ENCODE measurements around the gene CBLC. TPM values are rescaled to one million over a fixed set of nuclear protein-coding genes. Genes with fewer than 3 reads are reported as not detected.

The CBLC gene
- total RNA-seq, 3 donors from 2014 or later (not counting 1 experiment from before 2014, with no cell fraction given), result not detected

DNA sequence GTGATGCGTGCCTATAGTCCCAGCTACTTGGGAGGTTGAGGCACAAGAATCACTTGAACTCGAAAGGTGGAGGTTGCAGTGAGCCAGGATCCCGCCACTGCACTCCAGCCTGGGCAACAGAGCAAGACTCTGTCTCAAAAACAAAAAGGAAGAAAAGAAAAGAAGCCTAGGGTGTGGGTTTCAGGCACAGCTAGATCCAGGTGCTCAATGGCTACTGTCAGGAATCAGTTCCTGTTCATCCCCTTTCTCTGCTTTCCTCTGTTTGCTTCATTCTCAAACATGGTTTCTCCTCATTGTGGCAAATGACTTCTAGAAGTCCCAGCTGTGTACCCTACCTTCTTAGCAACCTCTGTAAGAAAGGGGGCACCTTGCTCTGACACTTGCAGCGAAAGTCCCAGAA is 5.9 kb downstream of the CBLC start:
- H3K4me3 Mint-ChIP-seq, result no peak overlapping the region
- Histone ChIP-seq H3K36me3 (ENCODE audit: control insufficient read depth, insufficient read depth, low read length) (no peaks in the 10 kb centered on the region), H3K9me3 (ENCODE audit: control insufficient read depth, insufficient read depth, low read length) (no peaks in the 10 kb centered on the region), H3K4me1 (ENCODE audit: control insufficient read depth, insufficient read depth, low read length) (peaks cover 6% of the 10 kb centered on the region), H3K27me3 (ENCODE audit: control insufficient read depth, insufficient read depth, low read length) (no peaks in the 10 kb centered on the region), H3K27ac (ENCODE audit: low read length) (no peak overlapping the region), H3K4me3 (ENCODE audit: low read length) (no peak overlapping the region)
- TF ChIP-seq, protein P1, sequence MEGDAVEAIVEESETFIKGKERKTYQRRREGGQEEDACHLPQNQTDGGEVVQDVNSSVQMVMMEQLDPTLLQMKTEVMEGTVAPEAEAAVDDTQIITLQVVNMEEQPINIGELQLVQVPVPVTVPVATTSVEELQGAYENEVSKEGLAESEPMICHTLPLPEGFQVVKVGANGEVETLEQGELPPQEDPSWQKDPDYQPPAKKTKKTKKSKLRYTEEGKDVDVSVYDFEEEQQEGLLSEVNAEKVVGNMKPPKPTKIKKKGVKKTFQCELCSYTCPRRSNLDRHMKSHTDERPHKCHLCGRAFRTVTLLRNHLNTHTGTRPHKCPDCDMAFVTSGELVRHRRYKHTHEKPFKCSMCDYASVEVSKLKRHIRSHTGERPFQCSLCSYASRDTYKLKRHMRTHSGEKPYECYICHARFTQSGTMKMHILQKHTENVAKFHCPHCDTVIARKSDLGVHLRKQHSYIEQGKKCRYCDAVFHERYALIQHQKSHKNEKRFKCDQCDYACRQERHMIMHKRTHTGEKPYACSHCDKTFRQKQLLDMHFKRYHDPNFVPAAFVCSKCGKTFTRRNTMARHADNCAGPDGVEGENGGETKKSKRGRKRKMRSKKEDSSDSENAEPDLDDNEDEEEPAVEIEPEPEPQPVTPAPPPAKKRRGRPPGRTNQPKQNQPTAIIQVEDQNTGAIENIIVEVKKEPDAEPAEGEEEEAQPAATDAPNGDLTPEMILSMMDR (IDR thresholded peaks at IDR 0.05), result no peak
- ATAC-seq (no peak), DNase-seq (no peak)
- 97% methylated on average over 4 of the region's 4 CpGs for WGBS (ENCODE audit: insufficient coverage)
- intact Hi-C loops (cut with micrococcal nuclease), result loop anchor here (5.0 kb wide), 1 partner anchor 554 kb away; no protein-coding TSS in a partner anchor
- no peaks in the 10 kb centered on the region for H3K36me3 Mint-ChIP-seq
- no peaks in the 10 kb centered on the region for H3K9me3 Mint-ChIP-seq
- H3K27ac Mint-ChIP-seq, result no peak overlapping the region
- peaks cover 0 to 6% of the 10 kb centered on the region in 2 donors for H3K4me1 Mint-ChIP-seq
- H3K27me3 Mint-ChIP-seq (ENCODE audit: low read depth in 2 of 2), result peaks cover 6 to 10% of the 10 kb centered on the region in 2 donors

DNA sequence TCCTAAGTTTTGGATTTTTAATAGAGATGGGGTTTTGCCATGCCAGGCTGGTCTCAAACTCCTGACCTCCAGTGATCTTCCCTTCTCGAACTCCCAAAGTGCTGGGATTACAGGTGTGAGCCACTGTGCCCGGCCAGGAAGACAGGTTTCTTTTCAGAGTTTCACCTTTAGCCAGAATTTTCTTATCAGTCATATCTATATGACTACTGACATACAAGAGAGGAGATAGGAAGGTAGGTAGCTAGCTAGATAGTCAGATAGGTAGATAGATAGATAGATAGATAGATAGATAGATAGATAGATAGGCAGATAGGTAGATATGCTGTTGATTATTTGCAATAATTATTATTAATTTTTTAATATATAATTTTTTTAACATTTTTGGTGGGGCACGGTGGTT is 7.6 kb downstream of the CBLC start:
- Mint-ChIP-seq H3K27ac (no peak overlapping the region), H3K27me3 (ENCODE audit: low read depth in 2 of 2) (peaks cover 6% of the 10 kb centered on the region in 2 donors), H3K4me3 (no peak overlapping the region), H3K9me3 (no peaks in the 10 kb centered on the region), H3K4me1 (peaks cover 0 to 6% of the 10 kb centered on the region in 2 donors), H3K36me3 (no peaks in the 10 kb centered on the region)
- Histone ChIP-seq H3K27me3 (ENCODE audit: control insufficient read depth, insufficient read depth, low read length) (no peaks in the 10 kb centered on the region), H3K27ac (ENCODE audit: low read length) (no peak overlapping the region), H3K4me1 (ENCODE audit: control insufficient read depth, insufficient read depth, low read length) (peaks cover 6% of the 10 kb centered on the region), H3K9me3 (ENCODE audit: control insufficient read depth, insufficient read depth, low read length) (no peaks in the 10 kb centered on the region), H3K4me3 (ENCODE audit: low read length) (no peak overlapping the region), H3K36me3 (ENCODE audit: control insufficient read depth, insufficient read depth, low read length) (no peaks in the 10 kb centered on the region)
- 91% methylated on average over 3 of the region's 3 CpGs for WGBS (ENCODE audit: insufficient coverage)
- TF ChIP-seq, protein P1 (IDR thresholded peaks at IDR 0.05), result no peak
- DNase-seq (no peak), ATAC-seq (no peak)
- intact Hi-C loops (cut with micrococcal nuclease), result no loop called here

DNA sequence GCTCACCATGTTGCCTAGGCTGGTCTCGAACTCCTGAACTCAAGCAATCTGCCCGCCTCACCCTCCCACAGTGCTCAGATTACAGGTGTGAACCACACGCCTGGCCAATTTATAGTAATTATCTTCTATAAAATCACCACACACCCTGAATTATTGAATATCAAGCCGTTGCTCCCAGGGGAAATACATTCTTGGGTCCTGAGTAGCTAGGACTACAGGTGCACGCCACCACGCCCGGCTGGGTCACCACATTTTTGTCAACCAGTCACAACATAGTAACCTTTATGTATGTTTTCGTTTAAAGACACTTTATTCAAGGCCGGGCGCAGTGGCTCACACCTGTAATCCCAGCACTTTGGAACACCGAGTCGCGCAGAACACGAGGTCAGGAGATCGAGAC is 8.3 kb downstream of the CBLC start:
- H3K4me3 ChIP-seq (ENCODE audit: low read length), result no peak overlapping the region
- Mint-ChIP-seq H3K27me3 (ENCODE audit: low read depth in 2 of 2) (peaks cover 6% of the 10 kb centered on the region in 2 donors), H3K27ac (no peak overlapping the region), H3K9me3 (no peaks in the 10 kb centered on the region), H3K4me3 (no peak overlapping the region), H3K4me1 (peaks cover 0 to 6% of the 10 kb centered on the region in 2 donors), H3K36me3 (no peaks in the 10 kb centered on the region)
- H3K4me1 ChIP-seq (ENCODE audit: control insufficient read depth, insufficient read depth, low read length), result peaks cover 6% of the 10 kb centered on the region
- TF ChIP-seq, protein P1 (IDR thresholded peaks at IDR 0.05), result no peak
- ATAC-seq, result no peak
- H3K27ac ChIP-seq (ENCODE audit: low read length), result no peak overlapping the region
- 92% methylated on average over 15 of the region's 15 CpGs for WGBS (ENCODE audit: insufficient coverage)
- H3K9me3 ChIP-seq (ENCODE audit: control insufficient read depth, insufficient read depth, low read length), result no peaks in the 10 kb centered on the region
- intact Hi-C loops (cut with micrococcal nuclease), result no loop called here
- DNase-seq, result no peak
- H3K36me3 ChIP-seq (ENCODE audit: control insufficient read depth, insufficient read depth, low read length), result no peaks in the 10 kb centered on the region
- H3K27me3 ChIP-seq (ENCODE audit: control insufficient read depth, insufficient read depth, low read length), result no peaks in the 10 kb centered on the region

DNA sequence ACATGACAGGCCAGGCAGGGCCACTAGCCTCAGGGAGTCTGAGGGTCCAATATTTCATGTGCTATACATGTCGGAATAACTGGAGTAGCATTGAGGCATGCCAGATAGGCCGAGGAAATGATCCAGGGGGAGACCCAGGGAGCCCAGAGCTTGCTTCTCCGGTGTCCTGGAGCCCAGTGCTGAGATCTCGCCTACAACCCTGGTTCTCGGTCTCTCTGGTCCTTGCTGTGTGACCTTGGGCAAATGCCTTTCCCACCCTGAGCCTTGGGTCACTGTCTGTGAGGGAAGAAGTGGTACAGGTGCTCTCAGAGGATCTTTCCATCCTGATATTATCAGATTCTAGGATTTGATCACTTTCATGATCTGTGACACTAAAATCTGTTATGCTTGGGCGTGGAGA is 11.3 kb downstream of the CBLC start:
- H3K27ac ChIP-seq (ENCODE audit: low read length), result no peak overlapping the region
- peaks cover 6% of the 10 kb centered on the region for H3K4me1 ChIP-seq (ENCODE audit: control insufficient read depth, insufficient read depth, low read length)
- H3K4me3 ChIP-seq (ENCODE audit: low read length), result no peak overlapping the region
- DNase-seq, result no peak
- intact Hi-C loops (cut with micrococcal nuclease), result no loop called here
- Mint-ChIP-seq H3K9me3 (no peaks in the 10 kb centered on the region), H3K4me3 (no peak overlapping the region), H3K27ac (no peak overlapping the region), H3K4me1 (peaks cover 0 to 6% of the 10 kb centered on the region in 2 donors), H3K27me3 (ENCODE audit: low read depth in 2 of 2) (peaks cover 5 to 6% of the 10 kb centered on the region in 2 donors), H3K36me3 (no peaks in the 10 kb centered on the region)
- H3K9me3 ChIP-seq (ENCODE audit: control insufficient read depth, insufficient read depth, low read length), result no peaks in the 10 kb centered on the region
- TF ChIP-seq, protein P1 (IDR thresholded peaks at IDR 0.05), result no peak
- 82% methylated on average over 6 of the region's 6 CpGs for WGBS (ENCODE audit: insufficient coverage)
- H3K36me3 ChIP-seq (ENCODE audit: control insufficient read depth, insufficient read depth, low read length), result no peaks in the 10 kb centered on the region
- no peaks in the 10 kb centered on the region for H3K27me3 ChIP-seq (ENCODE audit: control insufficient read depth, insufficient read depth, low read length)
- peak in 1 of 3 donors; percentile 21 for ATAC-seq

All from natural killer cell (primary cell).